Activated CD4-positive, alpha-beta T cell treated with anti-CD3 and anti-CD28 coated beads for 36 hours (primary cell): Measurements from ENCODE around the gene SIRPB1. TPM values are rescaled to one million over a fixed set of nuclear protein-coding genes. Genes with fewer than 3 reads are reported as not detected.

Experiments used
- ATAC-seq: fragments of 200-7000 bp; cut with Tn5 transposase; one replicate; pipeline ENCODE4 v1.10.0; 2021; ENCODE audit warnings: mild to moderate bottlenecking, moderate library complexity
- CTCF ChIA-PET: fragments of 350-600 bp; sonication (Branson Sonifier 250); formaldehyde crosslinking; loops from one replicate; lab custom pipeline; 2021; ENCODE audit warnings: antibody characterized with exemption; lab: Charles Lee
- POLR2A ChIA-PET: fragments of 350-600 bp; sonication (Branson Sonifier 250); formaldehyde crosslinking; loops from one replicate; lab custom pipeline; 2021; ENCODE audit warnings: antibody characterized with exemption, inconsistent platforms; lab: Charles Lee
- DNase-seq: peaks from one replicate; pipeline ENCODE4 v3.0.0-alpha.2; 2020
- H3K27ac Mint-ChIP-seq: one replicate; pipeline ENCODE4 v1.8.0; 2021; ENCODE audit warnings: mixed read lengths
- H3K27me3 Mint-ChIP-seq: one replicate; pipeline ENCODE4 v1.8.0; 2021; ENCODE audit warnings: mixed read lengths
- H3K36me3 Mint-ChIP-seq: one replicate; pipeline ENCODE4 v1.8.0; 2021; ENCODE audit warnings: low read depth, mixed read lengths
- H3K4me1 Mint-ChIP-seq: one replicate; pipeline ENCODE4 v1.8.0; 2021; ENCODE audit warnings: mixed read lengths
- H3K4me3 Mint-ChIP-seq: one replicate; pipeline ENCODE4 v1.8.0; 2021; ENCODE audit warnings: mild to moderate bottlenecking, moderate library complexity, mixed read lengths
- H3K9me3 Mint-ChIP-seq: one replicate; pipeline ENCODE4 v1.8.0; 2021; ENCODE audit warnings: low read depth, mixed read lengths
- intact Hi-C, 2 experiments: fragments of 100-400 bp; cut with DNase I in 1 of 2; cut with micrococcal nuclease in 1 of 2; formaldehyde crosslinking; loops; one replicate each; pipeline versions ENCODE4 v1.14.2 to v1.15.1; 2022 to 2024; cut with DNase I, micrococcal nuclease
- total RNA-seq, 2 experiments: library from RNA; stranded (reverse); gene quantifications; one replicate each; pipeline ENCODE4 v1.2.3, GENCODE V29; 2021

Gene SIRPB1
- 1 to 10 TPM; 1.0 to 2.1 TPM for total RNA-seq

DNA sequence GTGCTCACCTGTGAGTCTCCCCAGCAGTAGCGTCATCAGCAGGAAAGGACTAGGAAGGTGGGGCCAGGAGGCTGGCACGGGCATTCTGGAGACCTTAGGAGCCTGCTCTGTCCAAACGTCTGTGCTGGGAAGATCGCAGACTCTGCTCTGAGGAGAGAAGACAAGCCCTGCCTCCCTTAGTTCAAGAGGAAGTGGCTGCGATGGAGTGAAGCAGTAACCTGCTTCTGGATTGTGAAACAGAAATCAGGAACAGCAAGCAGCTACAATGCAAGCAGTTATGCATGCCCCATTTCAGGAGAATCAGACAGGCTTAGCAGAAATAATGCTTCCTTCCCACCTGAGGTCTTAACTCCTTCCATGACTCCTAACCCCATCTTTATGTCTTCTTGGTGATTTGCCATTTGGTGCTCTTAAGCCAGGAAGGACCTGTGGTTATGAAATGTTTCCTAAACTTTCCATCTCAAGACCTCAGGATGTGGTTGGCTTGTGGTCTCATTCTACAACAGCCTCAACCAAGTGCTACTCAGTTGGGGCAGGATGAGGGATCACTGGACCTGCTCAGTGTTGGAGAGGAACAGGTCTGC lies at the start of gene SIRPB1:
SIRPB1 (minus strand) TSS at position 149 of the 584 bp plus-strand sequence; CDS start at position 84, 65 bp downstream.
- Mint-ChIP-seq H3K36me3 (peaks cover 8% of the 10 kb centered on the region), H3K4me1 (peaks cover 61% of the 10 kb centered on the region), H3K27ac (peak within 1 kb of the TSS; percentile 37), H3K27me3 (no peaks in the 10 kb centered on the region), H3K4me3 (no peak within 1 kb of the TSS), H3K9me3 (peaks cover 2% of the 10 kb centered on the region)
- peak; percentile 27 for DNase-seq
- intact Hi-C loops: loop anchor here in 1 of 2 experiments (5.0 kb wide), 1 partner anchor 53 kb away; no protein-coding TSS in a partner anchor
- CTCF ChIA-PET: interaction anchor here (0.9 kb wide), 1 partner anchor 41 kb away, joined by 3 read pairs; no protein-coding TSS in a partner anchor
- POLR2A ChIA-PET: no interaction called here
- ATAC-seq: peak; percentile 50

DNA sequence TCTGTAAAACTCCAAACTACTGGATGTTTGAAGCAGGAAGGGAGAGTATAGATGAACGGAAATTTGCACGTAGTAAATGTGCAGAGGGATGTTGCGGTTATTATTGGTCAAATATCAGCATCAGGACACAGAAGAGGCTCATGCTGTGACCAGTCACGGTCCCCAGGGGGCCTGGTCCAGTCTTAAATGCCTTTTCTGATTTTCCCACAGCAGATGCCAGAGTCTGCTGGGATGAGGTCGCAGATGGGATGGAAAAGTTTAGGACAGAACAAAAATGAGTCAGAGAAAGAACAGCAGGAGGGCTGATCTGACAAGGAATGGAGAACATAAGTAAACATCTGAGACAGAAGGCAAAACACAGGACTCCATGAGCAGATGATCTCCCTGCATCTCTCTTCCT lies 49.5 kb upstream of the SIRPB1 start:
- DNase-seq (no peak), ATAC-seq (no peak)
- Mint-ChIP-seq H3K4me3 (no peak overlapping the region), H3K27ac (peak overlapping the region; percentile 97), H3K36me3 (peaks cover 35% of the 10 kb centered on the region), H3K27me3 (no peaks in the 10 kb centered on the region), H3K4me1 (peaks cover 97% of the 10 kb centered on the region), H3K9me3 (peaks cover 4% of the 10 kb centered on the region)
- ChIA-PET POLR2A (no interaction called here), CTCF (no interaction called here)
- intact Hi-C loops: loop anchor here (5.0 to 10.0 kb wide), 3 partner anchors 63 to 835 kb away; partner anchors contain the start of genes FAM110A (in 1 of the 2) and STK35 (in 1 of the 2)

DNA sequence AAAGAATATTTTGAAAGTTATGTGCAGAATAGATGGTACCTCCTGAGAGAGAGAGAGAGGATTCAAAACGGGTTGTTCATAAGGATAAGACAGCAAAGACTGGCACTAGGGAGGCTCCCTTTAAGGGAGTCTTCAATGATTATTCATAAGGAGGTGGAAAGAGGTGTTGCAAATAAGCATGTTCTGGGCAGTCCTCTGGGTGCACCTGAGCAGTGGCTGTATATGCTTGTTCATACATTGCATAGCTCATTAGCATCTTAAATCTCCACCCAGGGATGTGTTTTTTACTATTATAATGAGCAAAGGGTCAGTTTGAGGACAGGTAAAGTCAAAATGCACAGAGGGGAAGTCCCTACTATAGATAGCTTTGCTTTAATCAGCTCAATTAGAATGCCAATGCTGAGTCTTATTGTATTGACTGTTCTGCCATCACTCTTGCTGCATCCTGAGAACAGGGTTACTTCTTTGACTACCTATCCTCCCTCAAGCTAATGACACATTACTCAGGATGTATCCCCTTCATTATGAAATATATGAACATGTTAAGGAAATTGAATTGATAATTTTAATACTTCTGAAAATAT lies 47.8 kb upstream of the SIRPB1 start:
- H3K36me3 Mint-ChIP-seq: peaks cover 47% of the 10 kb centered on the region
- peaks cover 97% of the 10 kb centered on the region for H3K4me1 Mint-ChIP-seq
- H3K9me3 Mint-ChIP-seq: peaks cover 8% of the 10 kb centered on the region
- ATAC-seq: peak; percentile 33
- peak; percentile 45 for DNase-seq
- no peaks in the 10 kb centered on the region for H3K27me3 Mint-ChIP-seq
- ChIA-PET POLR2A (interaction anchor here (0.7 kb wide), 1 partner anchor 45 kb away, joined by 3 read pairs; no protein-coding TSS in a partner anchor), CTCF (interaction anchor here (1.0 to 1.3 kb wide), 2 partner anchors 9 to 96 kb away, joined by 3 to 7 read pairs; no protein-coding TSS in a partner anchor)
- intact Hi-C loops: loop anchor here (5.0 to 10.0 kb wide), 3 partner anchors 65 to 833 kb away; partner anchors contain the start of genes FAM110A (in 1 of the 2) and STK35 (in 1 of the 2)
- peak overlapping the region; percentile 51 for H3K27ac Mint-ChIP-seq
- H3K4me3 Mint-ChIP-seq: no peak overlapping the region

GRCh38 chr20:1666802-1667201 lies 47.0 kb upstream of the SIRPB1 start:
- Mint-ChIP-seq H3K4me1 (peaks cover 97% of the 10 kb centered on the region), H3K27me3 (no peaks in the 10 kb centered on the region), H3K4me3 (no peak overlapping the region), H3K36me3 (peaks cover 43% of the 10 kb centered on the region), H3K27ac (peak overlapping the region; percentile 51), H3K9me3 (peaks cover 8% of the 10 kb centered on the region)
- POLR2A ChIA-PET: no interaction called here
- ATAC-seq: no peak
- peak; percentile 46 for DNase-seq
- CTCF ChIA-PET: interaction anchor here (0.6 to 1.7 kb wide), 3 partner anchors 10 to 97 kb away, joined by 3 to 8 read pairs (median 3); no protein-coding TSS in a partner anchor
- intact Hi-C loops: loop anchor here (5.0 to 10.0 kb wide), 3 partner anchors 65 to 832 kb away; partner anchors contain the start of genes FAM110A (in 1 of the 2) and STK35 (in 1 of the 2)

GRCh38 chr20:1665345-1665744 lies 45.5 kb upstream of the SIRPB1 start:
- intact Hi-C loops: loop anchor here (2.0 to 10.0 kb wide), 4 partner anchors 67 to 831 kb away; partner anchors contain the start of genes FAM110A (in 1 of the 2) and STK35 (in 1 of the 2)
- peaks cover 36% of the 10 kb centered on the region for H3K36me3 Mint-ChIP-seq
- H3K4me3 Mint-ChIP-seq: peak overlapping the region; percentile 65
- POLR2A ChIA-PET: interaction anchor here (1.5 kb wide), 1 partner anchor 18 kb away, joined by 4 read pairs; no protein-coding TSS in a partner anchor
- peak overlapping the region; percentile 98 for H3K27ac Mint-ChIP-seq
- no peaks in the 10 kb centered on the region for H3K27me3 Mint-ChIP-seq
- DNase-seq (no peak), ATAC-seq (peak; percentile 21)
- CTCF ChIA-PET: interaction anchor here (0.7 to 2.3 kb wide), 7 partner anchors 12 to 241 kb away, joined by 3 to 8 read pairs (median 4); no protein-coding TSS in a partner anchor
- H3K4me1 Mint-ChIP-seq: peaks cover 97% of the 10 kb centered on the region
- peaks cover 4% of the 10 kb centered on the region for H3K9me3 Mint-ChIP-seq

GRCh38 chr20:1664911-1665310 lies 45.1 kb upstream of the SIRPB1 start:
- Mint-ChIP-seq H3K4me3 (peak overlapping the region; percentile 65), H3K36me3 (peaks cover 36% of the 10 kb centered on the region), H3K4me1 (peaks cover 96% of the 10 kb centered on the region), H3K27me3 (no peaks in the 10 kb centered on the region), H3K27ac (peak overlapping the region; percentile 98), H3K9me3 (peaks cover 4% of the 10 kb centered on the region)
- ChIA-PET CTCF (interaction anchor here (0.7 to 2.3 kb wide), 4 partner anchors 16 to 241 kb away, joined by 3 to 6 read pairs (median 4); no protein-coding TSS in a partner anchor), POLR2A (interaction anchor here (1.5 kb wide), 1 partner anchor 18 kb away, joined by 4 read pairs; no protein-coding TSS in a partner anchor)
- ATAC-seq (peak; percentile 46), DNase-seq (peak; percentile 78)
- intact Hi-C loops: loop anchor here (1.0 to 10.0 kb wide), 5 partner anchors 7 to 830 kb away; partner anchors contain the start of genes FAM110A (in 1 of the 2) and STK35 (in 1 of the 2)

GRCh38 chr20:1663917-1664316 lies 44.1 kb upstream of the SIRPB1 start:
- ChIA-PET POLR2A (no interaction called here), CTCF (interaction anchor here (0.5 to 0.9 kb wide), 2 partner anchors 25 to 988 kb away, joined by 3 read pairs; no protein-coding TSS in a partner anchor)
- peak overlapping the region; percentile 47 for H3K4me3 Mint-ChIP-seq
- peak overlapping the region; percentile 98 for H3K27ac Mint-ChIP-seq
- no peaks in the 10 kb centered on the region for H3K27me3 Mint-ChIP-seq
- DNase-seq (peak; percentile 46), ATAC-seq (peak; percentile 55)
- intact Hi-C loops: loop anchor here (1.0 to 10.0 kb wide), 3 partner anchors 8 to 829 kb away; partner anchors contain the start of gene FAM110A (in 1 of the 2)
- H3K36me3 Mint-ChIP-seq: peaks cover 35% of the 10 kb centered on the region
- peaks cover 96% of the 10 kb centered on the region for H3K4me1 Mint-ChIP-seq
- H3K9me3 Mint-ChIP-seq: peaks cover 4% of the 10 kb centered on the region

DNA sequence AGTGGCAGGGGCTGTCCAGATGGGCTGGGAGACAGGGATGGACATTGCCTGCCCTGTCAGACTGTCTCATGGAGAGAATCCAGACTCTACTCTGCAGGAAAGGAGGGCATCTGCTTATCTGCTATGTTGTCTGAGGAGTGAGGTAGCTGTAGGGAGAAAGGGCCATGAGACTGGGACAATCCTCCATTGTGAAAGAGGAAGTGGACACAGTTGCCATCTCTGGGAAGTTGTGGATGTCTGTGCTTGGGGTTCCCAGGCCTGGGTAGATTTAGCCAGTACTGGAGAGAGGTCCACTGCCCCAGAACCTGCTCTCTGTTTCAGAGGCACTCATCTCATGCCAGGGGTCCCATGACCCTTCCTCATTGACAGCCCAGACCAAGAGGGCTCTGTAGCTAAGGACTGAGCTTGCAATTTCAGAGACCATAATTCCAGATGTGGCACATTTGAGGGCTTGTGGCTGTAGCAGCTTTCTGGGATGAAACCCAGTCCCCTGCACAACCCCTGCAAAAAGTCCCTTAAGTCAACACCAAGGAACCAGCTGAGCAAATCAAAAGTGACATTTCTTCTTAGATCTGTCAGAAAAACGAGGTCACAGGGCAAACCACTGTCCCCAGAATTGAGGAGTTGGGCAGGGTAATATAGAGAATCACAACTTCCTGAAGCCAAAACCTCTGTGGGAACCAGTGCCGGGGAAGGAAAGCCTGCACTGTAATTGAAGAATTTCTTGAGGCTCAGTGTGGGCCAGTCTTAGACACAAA lies 41.9 kb upstream of the SIRPB1 start:
- no peak for ATAC-seq
- intact Hi-C loops: loop anchor here in 1 of 2 experiments (10.0 kb wide), 1 partner anchor 827 kb away; the partner anchor contains the start of gene FAM110A
- Mint-ChIP-seq H3K4me1 (peaks cover 96% of the 10 kb centered on the region), H3K36me3 (peaks cover 26% of the 10 kb centered on the region), H3K27me3 (no peaks in the 10 kb centered on the region), H3K4me3 (no peak overlapping the region), H3K27ac (peak overlapping the region; percentile 91), H3K9me3 (peaks cover 4% of the 10 kb centered on the region)
- POLR2A ChIA-PET: no interaction called here
- peak; percentile 39 for DNase-seq
- CTCF ChIA-PET: no interaction called here

DNA sequence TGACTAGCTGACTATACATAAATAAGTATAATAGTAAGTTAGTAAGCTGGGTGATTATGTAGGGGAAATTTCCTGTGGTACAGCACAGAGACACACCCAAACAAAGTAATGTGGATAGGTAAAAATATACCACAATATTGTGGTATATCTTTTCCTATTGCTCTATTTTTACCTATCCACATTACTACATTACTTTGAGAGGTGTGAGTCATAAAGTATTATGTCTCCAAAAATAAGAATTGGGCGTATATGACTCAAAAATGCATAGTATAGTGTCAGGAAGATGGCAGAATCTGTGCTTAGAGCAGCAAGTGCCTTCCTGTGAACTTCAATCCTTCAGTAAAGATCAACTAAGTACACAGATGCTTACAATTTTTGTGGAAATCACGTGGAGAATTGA lies 40.4 kb upstream of the SIRPB1 start:
- Mint-ChIP-seq H3K4me1 (peaks cover 90% of the 10 kb centered on the region), H3K27me3 (no peaks in the 10 kb centered on the region), H3K9me3 (peaks cover 4% of the 10 kb centered on the region), H3K36me3 (peaks cover 27% of the 10 kb centered on the region), H3K27ac (peak overlapping the region; percentile 91), H3K4me3 (peak overlapping the region; percentile 10)
- intact Hi-C loops: loop anchor here (1.0 to 10.0 kb wide), 4 partner anchors 12 to 825 kb away; partner anchors contain the start of gene FAM110A (in 1 of the 2)
- ATAC-seq: peak; percentile 56
- ChIA-PET CTCF (interaction anchor here (1.0 to 1.6 kb wide), 2 partner anchors 11 to 16 kb away, joined by 3 to 4 read pairs; no protein-coding TSS in a partner anchor), POLR2A (interaction anchor here (0.5 kb wide), 1 partner anchor 117 kb away, joined by 5 read pairs; no protein-coding TSS in a partner anchor)
- no peak for DNase-seq
